NCI-H226 (cell line): Measurements from ENCODE around the gene B4GALNT4.
A peak's percentile ranks its signal among the peaks of the same experiment; 100 is the strongest.
"Not testable (repeated sequence)": the region's sequence is repeated elsewhere in the genome, so short reads cannot be mapped to it uniquely, and the experiment has no call there.

ENCODE experiments used
- DNase-seq: peaks from one replicate; pipeline ENCODE4 v3.0.0-alpha.2; 2015

B4GALNT4 gene

GRCh38 chr11:377174-377865 lies 8.0 kb downstream of the B4GALNT4 start:
- no peak for DNase-seq

GRCh38 chr11:377883-378500 lies 8.7 kb downstream of the B4GALNT4 start:
- DNase-seq, result no peak

GRCh38 chr11:379205-380094 lies 10.2 kb downstream of the B4GALNT4 start:
- DNase-seq, result no peak

DNA sequence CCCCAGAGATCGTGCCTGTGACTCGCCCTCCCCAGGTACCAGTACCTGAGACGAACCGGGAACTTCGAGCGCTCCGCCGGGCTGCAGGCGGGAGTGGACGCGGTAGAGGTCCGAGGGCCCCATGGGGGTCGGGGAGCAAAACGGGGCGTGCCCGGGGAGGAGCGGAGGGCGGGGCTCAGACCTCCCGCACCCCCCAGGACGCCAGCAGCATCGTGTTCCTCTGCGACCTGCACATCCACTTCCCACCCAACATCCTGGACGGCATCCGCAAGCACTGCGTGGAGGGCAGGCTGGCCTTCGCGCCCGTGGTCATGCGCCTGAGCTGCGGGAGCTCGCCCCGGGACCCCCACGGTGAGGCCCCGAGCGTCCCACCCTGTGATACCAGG lies 10.8 kb downstream of the B4GALNT4 start:
- DNase-seq, result no peak

- no peak for DNase-seq
Observed at GRCh38 chr11:380491-380890, 11.2 kb downstream of the B4GALNT4 start.

DNA sequence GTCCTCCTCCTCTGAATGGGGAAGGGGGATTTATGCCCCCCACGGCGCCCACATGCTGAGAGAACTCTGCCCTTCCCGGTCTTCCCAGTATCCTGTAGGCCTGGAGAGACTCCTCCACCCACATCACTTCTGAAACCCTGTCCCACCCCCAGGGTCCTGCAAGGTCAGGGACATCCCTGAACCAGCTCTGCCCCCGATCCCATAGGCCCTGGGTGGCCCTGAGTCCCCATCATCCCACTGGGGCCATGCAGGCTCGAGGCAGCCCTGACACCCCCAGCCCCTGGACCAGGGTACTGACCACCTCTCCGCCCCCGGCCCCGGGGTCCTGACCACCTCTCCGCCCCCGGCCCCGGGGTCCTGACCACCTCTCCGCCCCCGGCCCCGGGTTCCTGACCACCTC lies 11.7 kb downstream of the B4GALNT4 start:
- DNase-seq, result no peak

DNA sequence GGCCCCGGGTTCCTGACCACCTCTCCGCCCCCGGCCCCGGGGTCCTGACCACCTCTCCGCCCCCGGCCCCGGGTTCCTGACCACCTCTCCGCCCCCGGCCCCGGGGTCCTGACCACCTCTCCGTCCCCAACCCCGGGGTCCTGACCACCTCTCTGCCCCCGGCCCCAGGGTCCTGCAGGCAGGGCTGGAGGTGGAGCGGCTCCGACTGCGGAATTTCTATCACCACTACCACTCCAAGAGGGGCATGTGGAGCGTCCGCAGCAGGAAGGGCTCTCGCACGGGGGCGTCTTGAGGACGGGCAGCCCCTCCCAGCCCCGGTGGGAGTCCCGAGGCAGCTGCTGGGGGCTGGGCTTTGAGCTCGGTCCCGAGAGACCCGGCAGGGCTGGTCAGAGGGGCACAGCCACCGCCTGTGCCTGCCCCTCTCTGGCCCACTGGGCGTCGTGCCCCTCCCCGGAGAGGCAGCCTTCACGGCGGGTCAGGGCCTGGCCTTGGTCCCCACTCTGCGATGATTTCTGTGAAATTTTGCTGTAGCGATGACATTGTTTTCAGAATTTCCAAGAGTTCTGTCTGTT lies 12.3 kb downstream of the B4GALNT4 start:
- DNase-seq, result no peak

- DNase-seq, result no peak
Observed at GRCh38 chr11:382081-382629, 12.9 kb downstream of the B4GALNT4 start.

DNA sequence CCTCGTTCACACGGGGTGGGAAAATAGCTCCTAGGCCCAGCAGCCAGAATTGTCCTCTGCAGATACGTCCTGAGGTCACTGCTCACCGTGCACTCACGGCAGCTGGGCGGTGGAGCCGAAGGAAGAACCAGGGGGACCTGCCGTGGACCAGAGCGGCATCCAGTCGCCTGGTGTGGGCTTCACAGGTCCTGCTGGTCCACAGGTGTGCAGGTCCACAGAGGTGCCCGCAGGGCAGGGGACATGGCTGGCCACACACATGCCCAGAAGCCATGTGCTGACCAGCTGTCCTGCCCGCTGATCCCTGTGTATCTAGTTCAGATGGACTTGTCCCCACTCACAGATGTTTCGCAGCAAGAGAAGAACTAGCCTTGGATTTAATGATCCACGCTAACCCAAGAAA lies 14.1 kb downstream of the B4GALNT4 start:
- DNase-seq, result no peak

DNA sequence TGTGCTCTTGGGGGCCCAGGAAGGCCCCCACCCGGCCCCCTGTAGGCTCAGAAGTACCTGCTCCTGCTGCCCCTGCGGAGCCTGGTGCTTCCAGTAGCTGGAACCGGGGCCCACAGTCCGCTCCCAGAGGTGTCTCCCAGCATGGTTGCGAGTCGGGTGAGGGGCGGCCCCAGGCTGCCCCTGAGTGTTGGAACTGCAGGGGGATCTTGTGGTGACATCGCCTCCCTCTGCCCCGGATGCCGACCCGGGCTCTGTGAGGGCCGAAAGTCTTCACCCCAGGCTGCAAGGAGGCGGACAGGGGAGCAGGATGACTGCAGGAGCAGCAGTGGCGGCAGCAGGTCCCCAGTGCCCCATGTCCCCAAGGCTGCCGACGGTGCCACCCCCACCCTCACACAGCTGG lies 15.2 kb downstream of the B4GALNT4 start:
- no peak for DNase-seq

DNA sequence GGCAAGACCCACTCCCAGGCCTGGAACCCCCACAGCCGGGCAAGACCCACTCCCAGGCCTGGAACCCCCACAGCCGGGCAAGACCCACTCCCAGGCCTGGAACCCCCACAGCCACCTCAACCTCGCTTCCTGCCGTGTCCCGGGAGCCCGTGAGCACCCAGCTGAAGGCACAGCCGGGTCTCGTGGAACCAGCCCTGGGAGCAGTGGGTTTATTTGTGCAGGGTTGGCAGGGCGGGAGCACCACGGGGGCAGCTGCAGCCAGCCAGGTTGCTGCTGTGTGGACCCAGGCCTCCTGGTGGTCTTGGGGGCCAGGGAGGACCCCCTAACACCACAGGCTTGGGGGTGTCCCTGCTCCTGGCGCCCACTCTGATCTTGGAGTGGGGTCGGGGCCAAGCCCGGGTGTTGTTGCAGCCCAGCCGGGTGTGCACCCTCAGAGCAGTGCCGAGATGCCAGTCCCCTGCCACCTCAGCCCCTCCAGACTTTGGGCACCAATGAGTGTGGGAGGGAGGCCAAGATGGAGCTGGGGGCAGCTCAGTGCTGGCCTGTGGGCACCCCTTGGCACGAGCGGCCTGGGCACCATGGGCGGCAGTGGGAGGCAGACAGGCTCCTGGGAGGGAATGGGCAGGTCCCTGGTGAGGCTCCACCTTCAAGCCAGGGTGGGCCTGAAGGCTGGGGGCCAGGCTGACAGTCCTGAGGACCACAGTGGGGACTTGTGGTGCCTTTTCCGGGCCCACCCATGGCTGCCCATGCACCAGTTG lies 16.5 kb downstream of the B4GALNT4 start:
- DNase-seq, result no peak

DNA sequence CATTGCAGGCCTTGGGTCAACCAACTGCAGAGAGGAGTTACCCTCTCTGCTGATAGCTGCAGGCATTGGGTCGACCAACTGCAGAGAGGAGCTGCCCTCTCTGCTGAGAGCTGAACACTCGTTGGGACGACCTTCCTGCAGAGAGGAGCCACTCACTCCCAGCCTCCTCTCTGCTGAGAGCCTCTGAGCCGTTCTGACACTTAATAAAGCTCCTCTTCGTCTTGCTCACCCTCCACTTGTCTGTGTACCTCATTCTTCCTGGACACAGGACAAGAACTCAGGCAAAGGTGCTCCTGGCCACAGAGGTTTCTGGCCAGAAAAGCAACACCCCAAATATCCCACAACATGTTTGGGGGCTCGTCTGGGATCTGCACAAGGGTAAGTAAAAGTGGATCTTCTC lies 17.2 kb downstream of the B4GALNT4 start:
- no peak for DNase-seq

- no peak for DNase-seq
Observed at GRCh38 chr11:387193-387793, 18.0 kb downstream of the B4GALNT4 start.

- not testable (repeated sequence) for DNase-seq
Observed at GRCh38 chr11:389369-389768, 20.1 kb downstream of the B4GALNT4 start.

- no peak for DNase-seq
Observed at GRCh38 chr11:390175-390574, 20.9 kb downstream of the B4GALNT4 start.

GRCh38 chr11:391117-392017 lies 22.1 kb downstream of the B4GALNT4 start:
- no peak for DNase-seq

DNA sequence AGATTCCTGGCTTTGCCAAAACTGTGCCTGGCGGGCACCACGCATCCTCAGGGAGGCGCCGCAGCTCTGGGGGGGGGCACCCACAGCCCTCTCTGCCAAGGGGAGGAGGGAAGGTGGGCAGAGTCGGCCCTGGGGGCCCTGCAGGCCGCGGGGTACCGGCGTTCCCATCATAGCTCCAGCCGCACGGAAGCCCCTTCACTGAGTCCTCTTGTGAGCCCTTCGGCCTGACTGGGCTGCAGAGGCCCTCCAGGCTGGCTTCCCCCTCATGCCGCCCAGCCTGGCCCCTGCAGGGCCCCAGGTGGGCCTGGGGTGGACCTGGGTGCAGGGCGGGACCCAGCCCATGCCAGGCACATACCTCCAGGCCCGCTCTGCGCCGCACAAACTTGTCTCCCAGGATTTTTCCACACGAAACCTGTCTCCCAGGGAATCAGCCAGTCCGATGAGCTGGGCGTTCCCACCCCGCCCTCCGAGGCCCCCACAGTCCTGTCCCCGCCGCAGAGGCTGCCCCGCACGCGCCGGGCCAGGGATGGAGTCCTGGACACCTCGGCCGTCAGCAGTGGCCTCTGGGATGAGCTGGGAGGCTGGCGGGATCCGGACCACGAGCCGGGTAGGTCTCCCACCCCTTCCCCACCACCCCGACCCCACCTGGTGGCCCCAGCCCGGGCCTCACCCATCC lies 22.9 kb downstream of the B4GALNT4 start:
- DNase-seq, result no peak

- peak; percentile 89 for DNase-seq
Observed at GRCh38 chr11:393219-394033, 24.1 kb downstream of the B4GALNT4 start.
